ENCODE data around the gene ANKS1B.
"Not testable (repeated sequence)": the region's sequence is repeated elsewhere in the genome, so short reads cannot be mapped to it uniquely, and the experiment has no call there.

The ANKS1B gene

DNA sequence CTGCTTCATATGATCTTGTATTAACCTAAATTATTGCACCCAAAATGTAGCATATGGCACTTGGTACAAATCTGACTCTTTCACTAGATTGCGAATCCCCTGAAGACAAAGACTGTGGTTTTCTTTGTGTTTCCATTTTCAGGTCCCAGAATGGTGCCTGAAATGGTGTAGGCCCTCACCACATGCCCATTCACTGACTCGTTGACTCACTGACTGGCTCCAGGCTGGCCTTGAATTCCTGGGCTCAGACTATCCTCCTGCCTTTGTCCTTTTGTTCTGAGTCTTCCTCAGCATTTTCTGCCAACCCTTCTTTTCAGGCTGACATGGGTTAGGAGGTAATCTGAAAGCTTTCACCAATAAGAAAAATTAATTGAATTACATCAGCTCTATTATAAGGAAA, 705.8 kb downstream of the ANKS1B start:
- no peak for DNase-seq (ENCODE audit: low read depth in 2 of 2)

DNA sequence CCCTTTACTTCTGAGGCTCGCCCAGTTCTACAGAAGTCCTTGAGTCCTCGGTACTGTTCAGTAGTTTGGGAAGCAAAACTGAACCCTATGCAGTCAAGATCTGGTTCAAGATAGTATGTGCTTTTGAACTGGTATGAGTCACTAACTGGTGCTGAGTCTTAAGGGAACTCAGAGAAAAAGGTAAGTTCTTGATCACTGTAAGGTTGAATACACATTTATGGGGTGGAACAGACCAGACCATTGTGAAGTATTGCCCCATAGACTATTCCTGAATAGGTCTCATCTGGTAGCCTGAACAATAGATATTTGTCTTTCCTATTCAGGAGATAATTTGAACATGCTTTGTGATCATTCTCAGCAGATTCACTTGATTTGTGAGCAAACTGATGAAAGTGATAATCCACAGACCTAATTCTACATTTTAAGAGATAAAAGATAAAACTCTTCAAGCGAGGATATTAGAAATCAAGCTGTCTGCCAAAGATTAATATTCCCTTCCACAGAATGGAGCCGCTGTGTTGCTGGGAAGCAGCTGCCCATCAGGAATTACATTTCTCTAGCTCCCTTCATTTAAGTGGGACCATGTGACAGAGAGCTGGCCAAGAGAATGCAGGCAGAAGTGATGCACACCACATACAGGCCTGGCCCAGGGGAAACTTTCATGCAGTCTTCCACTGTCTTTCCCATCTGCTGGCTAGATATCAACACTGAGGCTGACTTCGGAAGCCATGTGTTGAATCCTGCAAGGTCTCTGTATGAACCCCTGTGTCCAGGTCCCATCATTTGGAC, 707.0 kb downstream of the ANKS1B start:
- no peak for DNase-seq (ENCODE audit: low read depth in 2 of 2)

DNA sequence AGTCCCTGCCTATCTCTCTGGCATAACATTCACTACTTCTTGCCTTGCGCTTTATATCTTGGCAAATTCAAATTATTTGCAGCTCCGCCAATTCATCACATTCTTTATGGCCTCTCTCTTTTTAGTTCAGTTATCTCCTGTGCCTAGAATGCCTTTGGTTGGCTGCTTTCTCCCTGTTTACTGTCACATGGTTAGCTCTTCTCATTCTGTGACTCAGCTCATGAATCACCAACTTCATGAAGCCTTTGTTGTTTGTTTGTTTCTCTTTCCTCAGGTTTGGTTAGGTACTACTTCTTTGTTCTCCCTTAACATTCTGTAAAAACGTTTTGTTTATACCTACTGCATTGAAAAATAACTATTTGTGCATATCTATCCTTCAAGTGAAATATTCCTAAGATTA, 713.7 kb downstream of the ANKS1B start:
- DNase-seq (ENCODE audit: low read depth in 2 of 2), result no peak

DNA sequence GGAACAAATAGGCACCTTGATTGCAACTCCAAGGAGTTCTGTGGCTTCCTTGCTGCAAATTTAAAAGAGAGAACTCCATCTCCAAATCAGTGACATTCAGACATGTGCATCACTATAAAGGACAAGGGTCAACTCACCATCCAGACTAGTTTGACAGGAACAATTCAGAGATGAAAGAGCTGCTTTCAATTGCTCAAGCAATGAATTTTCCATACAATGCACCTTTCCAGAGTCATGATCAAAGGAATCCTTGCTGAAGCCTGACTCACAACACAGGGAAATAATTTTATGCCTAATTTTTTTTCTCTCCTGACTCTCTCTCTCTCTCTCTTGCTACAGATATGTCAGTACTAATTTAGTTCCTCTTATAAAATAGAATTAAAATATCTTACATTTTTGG, 717.7 kb downstream of the ANKS1B start:
- DNase-seq (ENCODE audit: low read depth in 2 of 2), result no peak

DNA sequence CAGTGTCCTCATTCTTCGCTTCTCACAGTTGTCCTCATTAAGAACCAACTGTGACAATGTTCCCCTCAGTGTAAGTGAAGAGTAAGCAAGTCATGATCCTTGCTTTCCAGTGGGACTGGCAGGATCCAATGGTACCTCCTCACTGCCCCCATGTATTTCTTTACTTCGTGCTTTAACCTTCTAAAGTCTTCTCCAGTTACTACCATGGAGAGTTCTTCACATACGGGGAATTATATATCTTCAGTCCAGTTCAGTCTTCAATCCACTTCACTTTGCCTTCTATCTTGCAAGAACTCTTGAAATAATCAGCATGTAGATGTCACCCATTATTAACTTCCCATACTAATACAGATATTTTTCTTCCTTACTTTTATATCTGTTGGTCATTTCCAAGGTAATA, 719.1 kb downstream of the ANKS1B start:
- no peak for DNase-seq (ENCODE audit: low read depth in 2 of 2)

DNA sequence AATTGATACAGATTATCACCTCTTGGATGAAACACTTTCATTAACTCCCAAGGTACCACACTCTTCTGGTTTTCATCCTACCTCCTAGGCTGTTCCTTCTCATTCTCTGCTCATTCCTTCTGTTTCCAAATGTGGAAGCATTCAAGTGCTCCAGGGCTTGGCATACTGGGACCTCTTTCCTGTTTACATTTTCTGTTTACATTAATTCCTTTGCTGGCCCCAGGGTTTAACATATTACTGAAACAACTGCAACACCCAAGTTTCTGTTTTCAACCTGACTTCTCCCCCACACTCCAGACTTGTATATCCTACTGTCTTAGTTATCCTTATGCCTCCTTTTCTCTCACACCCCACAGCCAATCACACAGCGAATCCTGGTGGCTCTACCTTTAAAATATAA, 723.5 kb downstream of the ANKS1B start:
- no peak for DNase-seq (ENCODE audit: low read depth in 2 of 2)

DNA sequence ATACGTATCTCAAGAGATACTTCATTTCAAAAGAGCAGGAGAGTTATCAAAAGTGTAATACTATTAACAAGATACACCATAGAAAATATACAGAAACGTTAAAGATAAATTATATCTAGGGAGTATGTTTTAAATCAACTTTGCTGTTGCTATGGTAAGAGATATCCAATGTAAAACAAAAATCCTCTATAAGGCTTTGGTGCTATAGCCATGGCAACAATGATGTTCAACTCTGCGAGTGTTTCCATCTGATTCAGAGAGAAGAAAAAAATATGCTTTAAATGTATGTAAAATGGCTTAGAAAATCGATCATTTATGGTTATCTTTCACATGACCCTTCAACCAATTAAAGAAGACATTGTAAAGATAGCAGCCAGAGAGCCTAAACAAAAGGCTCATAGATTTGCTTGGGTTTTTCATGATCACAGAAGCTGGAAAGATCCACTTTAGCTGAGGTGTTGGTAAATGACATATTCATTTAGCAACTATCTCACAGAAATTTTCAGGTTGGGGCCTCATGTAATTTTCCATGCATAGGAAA, 724.2 kb downstream of the ANKS1B start:
- no peak for DNase-seq (ENCODE audit: low read depth in 2 of 2)

DNA sequence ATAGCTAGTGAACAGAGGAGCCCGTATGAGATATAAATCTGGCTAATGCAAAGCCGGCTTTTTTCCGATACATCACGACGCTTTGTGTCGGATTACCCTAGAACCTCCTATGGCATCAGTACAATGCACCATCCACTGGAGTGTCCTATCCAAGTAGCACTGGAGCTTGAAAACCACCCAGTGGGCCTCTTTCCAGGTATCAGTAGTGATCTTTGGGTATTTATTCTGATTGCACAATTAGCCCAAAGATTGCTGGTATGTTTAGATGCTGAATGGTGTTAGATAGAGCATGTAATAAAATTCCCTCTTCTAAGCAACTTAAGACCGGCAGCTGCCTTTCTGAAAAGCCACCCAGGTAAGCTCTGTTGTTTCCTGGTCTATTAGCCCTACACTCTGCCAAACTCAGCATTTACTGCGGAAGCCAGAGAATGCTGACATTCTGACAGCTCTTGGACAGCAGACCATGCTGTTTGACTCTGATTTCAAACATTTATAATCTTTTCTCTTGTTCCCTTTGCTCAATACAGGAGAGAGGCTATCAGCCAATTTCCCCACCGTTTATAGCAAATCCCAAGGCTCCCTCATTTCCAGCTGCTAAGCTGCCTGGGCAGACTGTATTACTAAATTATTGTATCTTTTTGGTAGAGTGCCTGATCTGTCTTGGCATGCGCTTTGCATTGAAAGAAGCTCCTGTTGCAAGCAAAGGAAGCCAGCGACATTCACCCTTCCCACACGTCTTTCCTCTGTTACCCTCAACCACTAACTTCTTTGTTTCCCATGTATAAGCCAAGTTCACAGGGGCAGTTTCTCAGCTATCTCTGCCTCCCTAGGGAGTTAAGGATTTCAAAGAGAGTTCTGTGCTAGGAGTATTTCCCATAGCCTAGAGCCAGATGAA, 725.4 kb downstream of the ANKS1B start:
- DNase-seq (ENCODE audit: low read depth in 2 of 2), result no peak

DNA sequence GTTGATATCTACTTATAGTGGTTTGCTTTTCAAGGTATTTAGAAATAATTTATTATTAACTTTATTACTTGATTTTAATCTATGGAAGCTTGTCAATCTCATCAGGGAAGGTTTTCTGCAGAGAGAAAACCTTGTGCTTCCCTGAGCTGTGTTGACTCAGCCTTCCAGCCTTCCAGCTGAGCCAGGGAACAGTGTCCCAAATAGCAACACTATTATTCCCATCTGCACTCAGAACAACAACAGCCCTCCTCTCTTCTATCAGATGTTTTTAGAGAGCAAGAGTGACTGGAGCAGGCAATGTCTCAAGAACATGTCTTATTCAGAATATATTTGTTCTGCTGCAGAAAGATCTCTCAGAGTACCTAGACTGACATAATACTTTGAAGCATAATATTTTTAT, 727.1 kb downstream of the ANKS1B start:
- no peak for DNase-seq (ENCODE audit: low read depth in 2 of 2)

DNA sequence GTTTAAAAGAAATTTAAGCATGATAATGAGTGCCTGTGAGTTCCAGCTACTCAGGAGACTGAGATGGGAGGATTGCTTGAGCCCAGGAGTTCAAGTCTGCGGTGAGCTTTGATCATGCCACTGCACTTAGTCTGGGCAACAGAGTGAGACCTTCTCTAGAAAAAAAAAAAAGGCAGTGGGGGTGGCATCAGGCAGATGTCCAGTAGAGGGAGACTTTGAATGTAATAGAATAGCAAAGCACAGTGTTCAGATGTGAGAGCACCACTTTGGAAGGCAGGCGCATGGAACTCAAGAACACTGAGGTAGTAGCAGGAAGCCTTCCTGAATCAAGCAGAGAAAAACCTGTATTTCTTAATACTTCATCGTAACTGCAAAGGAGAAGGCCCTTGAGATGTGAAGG, 731.7 kb downstream of the ANKS1B start:
- no peak for DNase-seq (ENCODE audit: low read depth in 2 of 2)

DNA sequence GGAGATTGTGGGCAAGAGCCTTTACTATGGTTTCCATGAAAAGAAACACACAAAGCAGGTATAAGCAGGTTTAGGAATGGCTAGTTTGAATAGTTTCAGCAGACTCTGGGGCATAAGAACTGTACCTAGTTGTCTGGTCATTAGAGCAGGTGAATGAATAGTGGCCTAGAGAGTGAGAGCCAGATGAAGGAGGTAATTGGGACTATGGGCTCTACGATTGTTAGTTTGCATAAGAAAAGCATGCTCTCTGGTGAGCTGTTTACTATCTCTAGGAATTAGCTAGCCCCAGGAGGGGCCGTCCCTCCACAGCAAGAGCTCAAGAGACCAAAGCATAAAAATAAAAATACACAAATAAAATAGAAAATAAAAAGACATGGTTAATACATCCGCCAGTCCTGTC, 734.6 kb downstream of the ANKS1B start:
- DNase-seq (ENCODE audit: low read depth in 2 of 2), result no peak

DNA sequence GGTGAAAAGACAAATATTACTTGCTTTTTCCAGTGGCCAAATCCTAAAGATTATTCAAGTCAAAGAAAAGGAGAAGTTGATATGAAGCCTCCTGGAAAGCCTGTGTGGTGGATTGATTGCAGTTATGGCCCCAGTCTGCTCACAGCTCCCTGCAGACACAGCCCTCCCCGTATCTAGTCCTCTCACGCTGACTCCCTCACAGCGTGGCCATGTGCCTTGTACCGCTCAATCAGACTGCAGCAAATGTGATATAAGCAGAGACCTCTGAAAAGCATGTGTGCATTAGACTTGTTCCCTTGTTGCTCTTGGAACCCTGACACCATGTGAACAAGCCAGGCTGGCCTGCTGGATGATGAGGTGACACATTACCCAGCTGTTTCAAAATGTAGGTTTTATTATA, 735.2 kb downstream of the ANKS1B start:
- DNase-seq (ENCODE audit: low read depth in 2 of 2), result no peak

DNA sequence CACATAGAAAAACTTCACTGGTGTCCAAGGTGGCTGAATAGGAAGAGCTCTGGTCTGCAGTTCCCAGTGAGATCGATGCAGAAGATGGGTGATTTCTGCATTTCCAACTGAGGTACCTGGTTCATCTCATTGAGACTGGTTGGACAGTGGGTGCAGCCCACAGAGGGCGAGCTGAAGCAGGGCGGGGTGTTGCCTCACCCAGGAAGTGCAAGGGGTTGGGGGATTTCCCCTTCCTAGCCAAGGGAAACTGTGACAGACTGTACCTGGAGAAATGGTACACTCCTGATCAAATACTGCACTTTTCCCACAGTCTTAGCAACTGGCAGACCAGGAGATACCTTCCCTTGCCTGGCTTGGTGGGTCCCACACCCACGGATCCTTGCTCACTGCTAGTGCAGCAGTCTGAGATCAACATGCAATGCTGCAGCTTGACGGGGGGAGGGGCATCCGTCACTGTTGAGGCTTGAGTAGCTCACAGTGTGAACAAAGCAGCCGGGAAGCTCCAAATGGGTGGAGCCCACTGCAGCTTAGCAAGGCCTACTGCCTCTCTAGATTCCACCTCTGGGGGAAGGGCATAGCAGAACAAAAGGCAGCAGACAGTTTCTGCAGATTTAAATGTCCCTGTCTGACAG, 746.7 kb downstream of the ANKS1B start:
- not testable (repeated sequence) for DNase-seq (ENCODE audit: low read depth in 2 of 2)

DNA sequence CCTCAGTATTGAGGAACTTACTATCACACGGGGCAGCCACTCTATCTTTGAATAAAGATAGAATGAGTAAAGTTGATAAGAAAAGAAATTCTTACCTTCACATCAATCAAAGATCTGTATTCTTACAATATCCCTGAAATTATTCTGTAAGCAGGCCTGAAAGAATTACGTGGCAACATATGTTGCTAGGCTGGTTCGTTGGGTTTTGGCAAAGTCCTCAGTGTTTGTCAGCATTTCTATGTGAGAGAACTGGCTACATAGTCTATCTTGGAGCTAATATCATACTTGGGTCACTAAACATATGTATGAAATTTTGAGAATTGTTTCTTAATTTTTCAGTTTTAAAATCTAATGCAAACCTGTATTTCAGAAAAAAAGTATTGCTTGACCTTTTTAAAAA, 749.4 kb downstream of the ANKS1B start:
- no peak for DNase-seq (ENCODE audit: low read depth in 2 of 2)

DNA sequence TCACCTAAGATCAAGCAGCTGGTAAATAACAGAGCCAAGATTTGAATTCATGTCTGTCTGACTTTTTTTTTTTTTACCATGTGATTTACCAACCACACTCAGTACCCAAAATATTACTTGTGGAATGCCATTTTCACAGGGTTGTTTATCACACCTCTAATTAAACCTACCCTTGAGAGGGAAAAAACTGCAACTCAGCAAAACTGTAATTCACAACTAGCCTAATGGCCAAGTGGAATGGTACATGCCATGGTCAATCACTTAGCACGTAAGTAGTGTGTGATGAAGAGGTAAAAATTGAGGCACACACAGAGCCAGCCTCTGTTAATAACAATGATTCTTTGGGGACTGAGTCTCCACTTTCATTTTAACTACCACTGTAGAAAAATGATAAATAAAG, 750.0 kb downstream of the ANKS1B start:
- no peak for DNase-seq (ENCODE audit: low read depth in 2 of 2)

DNA sequence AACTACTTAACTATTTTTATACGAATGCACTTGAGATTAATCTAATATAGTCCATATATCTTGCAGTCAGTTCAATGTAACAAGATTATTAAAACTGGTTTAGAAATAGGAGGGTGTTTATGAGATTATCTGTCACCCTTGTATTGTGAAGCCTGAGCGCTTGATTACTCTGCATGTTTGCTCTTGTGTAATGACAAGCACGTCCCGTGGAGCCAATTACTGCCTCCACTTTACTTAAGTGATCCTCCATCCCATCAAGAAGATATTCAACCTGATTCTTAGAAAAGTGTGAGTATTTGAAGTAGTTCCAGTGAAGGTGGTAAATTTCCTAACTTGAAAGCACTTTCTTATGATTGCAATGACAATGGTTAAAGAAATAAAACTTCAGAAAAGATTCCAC, 752.4 kb downstream of the ANKS1B start:
- DNase-seq (ENCODE audit: low read depth in 2 of 2), result no peak

DNA sequence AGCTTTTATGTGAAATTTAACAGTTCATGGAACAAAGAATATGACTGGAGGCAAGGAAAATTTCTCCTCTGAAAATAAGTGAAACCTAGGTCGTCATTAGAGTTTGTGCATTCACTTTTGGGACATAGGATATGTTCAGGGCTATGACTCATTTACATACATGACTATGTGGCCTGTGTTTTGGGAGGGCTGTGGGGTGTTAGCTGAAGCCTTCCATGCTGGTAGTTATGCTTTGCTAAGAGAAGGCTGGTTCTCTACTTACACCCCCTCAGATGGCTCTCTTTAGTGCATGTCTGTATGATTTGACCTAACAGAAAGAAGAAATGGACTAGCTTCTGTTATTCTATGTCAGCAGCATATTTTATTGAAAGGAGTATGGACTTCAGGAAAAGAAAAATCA, 753.7 kb downstream of the ANKS1B start:
- DNase-seq (ENCODE audit: low read depth in 2 of 2), result no peak

DNA sequence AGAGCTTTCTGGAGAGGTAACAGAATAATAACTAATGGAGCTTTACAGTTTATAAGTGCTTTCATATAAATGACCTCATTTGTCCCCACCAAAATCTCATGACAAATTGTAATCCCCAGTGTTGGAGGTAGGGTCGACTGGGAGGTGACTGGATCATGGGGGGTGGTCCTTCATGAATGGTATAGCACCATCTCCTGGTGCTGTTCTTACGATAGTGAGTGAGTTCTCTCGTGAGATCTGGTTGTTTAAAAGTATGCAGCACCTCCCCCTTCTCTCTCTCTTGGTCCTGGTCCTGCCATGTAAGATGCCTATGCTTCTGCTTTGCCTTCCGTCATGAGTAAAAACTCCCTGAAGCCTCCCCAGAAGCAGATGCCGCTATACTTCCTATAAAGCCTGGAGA, 760.5 kb downstream of the ANKS1B start:
- DNase-seq (ENCODE audit: low read depth in 2 of 2), result no peak

DNA sequence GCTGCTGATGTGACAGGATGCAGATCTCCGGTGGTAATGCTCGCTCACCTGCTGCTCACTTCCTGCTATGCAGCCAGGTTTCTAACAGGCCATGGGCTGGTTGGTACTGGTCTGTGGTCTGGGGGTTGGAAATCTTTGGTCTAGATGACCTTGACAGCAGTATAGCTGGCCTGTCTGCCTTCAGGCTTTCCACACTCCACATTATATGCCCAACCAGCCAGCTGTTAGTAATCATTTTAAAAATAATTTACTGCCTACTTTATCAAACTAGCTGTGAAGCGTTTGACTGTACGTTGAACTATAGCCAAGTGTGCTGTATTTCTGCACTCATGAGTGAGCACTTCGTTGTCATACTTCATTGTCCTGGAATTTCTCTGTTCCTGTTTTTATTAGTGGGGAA, 761.2 kb downstream of the ANKS1B start:
- no peak for DNase-seq (ENCODE audit: low read depth in 2 of 2)

DNA sequence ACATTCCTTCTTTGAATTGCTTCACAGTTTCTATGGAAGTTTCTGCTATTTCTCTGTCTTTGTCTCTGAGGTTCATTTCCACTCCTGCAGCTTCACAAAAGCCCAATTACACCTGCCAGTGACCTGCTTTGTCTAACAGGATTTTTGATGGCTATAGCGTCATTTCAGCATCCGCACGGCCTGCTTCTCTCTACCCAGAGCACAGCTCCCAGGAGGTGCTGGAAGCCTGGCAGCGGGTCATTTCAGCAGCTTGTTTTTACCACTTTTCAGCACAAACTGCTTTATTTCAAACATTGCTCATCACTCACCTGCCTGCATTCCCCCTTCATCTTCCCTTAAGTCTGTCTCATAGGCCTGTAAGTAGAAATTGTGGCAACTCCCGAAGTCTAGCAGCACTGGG, 771.7 kb downstream of the ANKS1B start:
- DNase-seq (ENCODE audit: low read depth in 2 of 2), result no peak

DNA sequence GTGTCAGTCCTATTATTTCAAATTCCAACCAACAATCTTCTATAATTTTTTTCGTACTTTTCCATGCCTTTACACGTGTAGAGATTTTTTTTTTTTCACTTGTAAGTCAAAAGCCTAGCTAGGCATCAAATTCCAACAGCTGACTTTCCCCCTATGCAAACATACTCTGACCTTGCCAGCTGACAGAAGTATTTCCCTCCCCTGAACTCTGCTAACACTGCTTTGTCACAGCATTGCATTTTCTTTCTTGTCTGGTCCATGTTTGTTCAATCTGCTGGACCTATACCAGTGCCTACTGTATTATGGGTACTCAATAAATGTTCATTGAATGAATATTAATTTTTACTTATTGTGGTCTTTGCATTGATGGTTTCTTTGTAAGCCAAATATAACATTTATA, 772.5 kb downstream of the ANKS1B start:
- no peak for DNase-seq (ENCODE audit: low read depth in 2 of 2)

DNA sequence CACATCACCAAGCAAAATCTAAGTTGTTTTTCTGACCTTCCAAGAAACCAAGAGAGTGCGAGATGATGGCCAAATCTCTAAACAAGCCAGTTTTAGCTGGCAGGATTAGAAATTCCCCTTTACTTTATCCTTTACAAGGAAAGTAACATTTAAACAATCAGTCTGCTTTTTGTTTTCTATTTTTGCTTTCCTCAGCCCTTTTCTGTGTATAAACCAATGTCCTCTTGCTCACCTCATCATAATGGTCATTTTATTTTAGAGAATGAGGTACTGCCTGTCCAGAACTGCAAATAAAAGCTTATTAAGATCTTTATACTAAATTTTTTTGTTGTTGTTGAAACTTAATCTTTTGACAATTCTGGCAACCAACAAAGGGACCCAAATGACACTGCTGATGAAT, 779.6 kb downstream of the ANKS1B start:
- no peak for DNase-seq (ENCODE audit: low read depth in 2 of 2)

Data from stimulated activated CD8-positive, alpha-beta memory T cell treated with anti-CD3 and anti-CD28 coated beads, Interleukin-2, amount 100 ng/mL, for 48 hours (primary cell).